NCI-H2227 treated with DMSO at 0.1 percent for 48 hours (cell line): ENCODE results near the gene TBC1D4.
A peak's percentile ranks its signal among the peaks of the same experiment; 100 is the strongest.

Experiments
- DNase-seq: peaks from one replicate; lab custom pipeline; 2025; lab: John Stamatoyannopoulos, UW

The TBC1D4 gene

GRCh38 chr13:75489502-75490263, 7.7 kb upstream of the TBC1D4 start:
- no peak for DNase-seq

- no peak for DNase-seq
Observed at GRCh38 chr13:75486146-75487062, 4.4 kb upstream of the TBC1D4 start.

GRCh38 chr13:75485286-75486062, 3.5 kb upstream of the TBC1D4 start:
- DNase-seq = no peak

DNA sequence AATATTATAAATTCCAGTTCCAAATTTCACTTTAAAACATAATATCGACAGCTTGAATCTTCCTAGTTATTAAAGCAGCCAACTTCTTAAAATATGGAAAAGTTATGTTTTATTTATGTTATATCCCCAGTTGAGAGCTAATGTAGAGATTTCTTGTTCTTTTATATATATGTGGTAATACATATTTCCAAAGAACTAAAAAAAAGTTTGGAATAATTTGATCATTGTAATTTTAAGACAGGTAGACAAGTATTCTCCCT, 781 bp upstream of the TBC1D4 start:
- DNase-seq = no peak

DNA sequence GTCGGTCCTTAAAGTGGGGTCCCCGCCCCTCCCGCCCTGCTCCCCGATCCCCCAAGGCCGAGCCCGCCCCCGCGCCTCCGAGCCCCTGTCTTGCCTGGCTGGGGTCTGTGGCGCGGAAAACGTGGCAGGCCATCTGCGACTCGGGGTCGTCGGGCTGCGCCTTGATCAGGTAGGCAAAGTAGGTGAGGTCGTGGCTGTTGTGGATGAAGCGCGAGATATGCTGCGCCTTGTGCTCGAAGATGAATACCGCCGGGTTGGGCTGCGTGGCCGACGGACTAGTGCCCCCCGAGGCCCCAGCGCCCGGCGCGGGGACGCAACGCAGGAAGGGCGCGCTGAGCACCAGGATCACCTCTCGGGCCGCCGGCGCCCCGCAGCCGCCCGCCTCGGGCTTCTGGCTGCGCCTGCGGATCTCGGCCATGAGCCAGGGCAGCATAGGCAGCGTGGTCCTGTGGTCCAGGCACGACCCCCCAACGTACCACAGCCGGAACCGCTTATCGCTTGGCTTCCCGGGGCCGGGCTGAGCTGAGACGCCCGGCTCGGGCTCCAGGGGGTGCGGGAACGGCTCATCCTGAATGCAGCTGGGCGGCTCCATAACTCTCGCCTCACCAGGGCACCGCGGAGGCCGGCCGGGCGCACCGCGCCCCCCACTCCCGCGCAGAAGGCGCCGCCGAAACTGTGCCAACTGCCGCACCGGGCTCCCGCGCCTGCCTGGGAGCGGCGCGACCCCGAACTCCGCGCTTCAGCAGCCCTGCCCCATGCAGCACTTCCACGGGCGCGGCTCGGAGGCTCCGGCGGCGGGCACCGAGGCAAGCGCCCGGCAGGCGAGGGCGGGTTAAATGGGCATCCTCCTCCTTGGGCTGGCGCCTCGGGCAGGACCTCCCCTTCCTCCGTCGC, 546 bp downstream of the TBC1D4 start:
- DNase-seq = peak; percentile 25

- DNase-seq = peak; percentile 30
Observed at GRCh38 chr13:75480671-75481175, 1.2 kb downstream of the TBC1D4 start.

DNA sequence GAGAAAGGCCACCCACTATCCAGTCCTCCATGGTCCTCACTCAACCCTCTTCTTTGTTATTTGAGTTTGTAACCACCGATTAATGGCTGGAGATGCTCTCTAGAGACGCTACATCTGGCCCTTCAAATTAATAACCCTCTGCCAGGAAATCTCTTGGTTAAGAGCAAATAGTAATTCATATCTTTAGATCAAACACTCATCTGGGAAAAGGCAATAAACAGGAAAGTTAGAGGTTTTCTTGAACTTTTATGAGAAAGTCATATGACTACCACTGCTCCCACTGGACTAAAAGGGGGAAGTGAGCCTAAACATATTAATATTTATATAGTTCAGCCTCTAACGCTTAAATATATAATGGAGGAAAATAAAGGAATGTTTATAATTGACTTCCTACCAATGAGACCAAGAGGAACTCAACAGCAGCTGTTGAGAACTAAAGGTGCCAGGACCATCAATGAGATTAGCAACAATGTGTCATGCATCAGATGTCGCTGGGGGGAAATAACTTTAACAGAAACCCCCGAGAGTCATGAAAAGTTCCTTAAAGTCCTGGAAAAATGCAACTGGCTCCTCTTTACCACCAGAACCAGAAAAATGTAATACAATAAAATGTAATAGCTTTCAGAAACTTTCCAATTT, 2.7 kb downstream of the TBC1D4 start:
- no peak for DNase-seq

DNA sequence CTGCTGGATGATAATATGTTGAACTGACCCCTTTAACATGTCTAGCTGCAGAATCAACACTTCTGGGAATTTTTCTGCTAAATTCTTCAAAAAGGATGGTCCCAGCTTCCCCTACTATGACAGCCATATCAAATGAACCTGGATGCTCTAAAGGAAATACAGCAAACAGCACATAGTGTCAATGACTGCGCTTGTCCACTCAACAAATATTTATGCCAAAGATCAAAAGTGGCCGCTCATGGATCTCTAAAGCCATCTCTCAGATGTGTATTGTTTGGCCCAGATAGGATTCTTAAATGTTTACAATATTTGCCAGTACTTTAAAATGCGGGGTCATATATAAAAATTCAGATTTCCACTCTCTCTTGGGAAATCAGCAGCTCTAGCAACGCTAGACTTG, 3.3 kb downstream of the TBC1D4 start:
- DNase-seq = no peak

DNA sequence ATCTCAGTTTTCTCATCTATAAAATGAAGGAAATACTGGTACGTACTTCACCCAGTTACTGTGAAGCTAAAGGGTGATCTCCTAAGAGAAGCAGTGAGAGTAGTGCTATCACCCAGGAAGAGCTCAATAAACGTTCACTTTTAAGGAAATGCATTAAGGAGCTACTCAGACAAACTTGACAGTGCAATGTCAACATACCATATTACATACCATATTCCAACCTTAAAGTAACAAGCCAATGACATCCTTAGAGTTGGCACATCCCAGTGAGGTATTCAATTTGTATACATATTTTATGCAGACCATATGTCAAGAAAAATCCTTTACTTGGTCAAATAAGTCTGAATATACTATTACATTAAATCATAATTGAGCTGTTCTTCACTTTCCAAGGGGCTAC, 7.0 kb downstream of the TBC1D4 start:
- no peak for DNase-seq

DNA sequence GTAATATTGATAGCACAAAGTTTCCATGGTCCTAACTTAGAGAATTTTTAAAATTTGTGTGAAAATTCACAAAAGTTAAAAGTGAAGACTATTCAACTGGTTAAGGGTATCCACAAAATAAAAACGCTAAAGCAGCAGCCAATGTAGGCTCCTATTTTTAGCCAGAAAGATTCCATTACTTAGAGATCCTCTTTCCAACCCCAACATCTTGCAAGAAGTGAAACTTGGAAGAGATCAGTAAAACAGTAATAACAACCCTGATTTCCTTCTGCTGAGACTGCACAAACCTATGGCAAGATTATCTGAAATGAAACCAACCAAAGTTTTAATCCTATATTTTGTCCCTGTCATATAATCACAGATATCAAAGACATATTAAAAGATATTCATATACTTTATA, 8.5 kb downstream of the TBC1D4 start:
- DNase-seq = no peak

DNA sequence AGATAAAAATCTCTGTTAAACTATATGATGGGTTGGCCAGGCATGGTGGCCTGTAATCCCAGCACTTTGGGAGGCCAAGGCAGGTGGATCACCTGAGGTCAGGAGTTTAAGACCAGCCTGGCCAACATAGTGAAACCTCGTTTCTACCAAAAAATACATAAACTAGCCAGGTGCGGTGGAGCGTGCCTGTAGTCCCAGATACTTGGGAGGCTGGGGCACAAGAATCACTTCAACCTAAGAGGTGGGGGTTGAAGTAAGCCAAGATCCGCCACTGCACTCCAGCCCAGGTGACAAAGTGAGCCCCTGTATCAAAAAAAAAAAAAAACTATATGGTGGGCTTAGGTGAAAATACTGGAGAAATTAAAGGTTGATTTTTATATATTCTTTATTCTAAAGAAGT, 11.3 kb downstream of the TBC1D4 start:
- DNase-seq = no peak

DNA sequence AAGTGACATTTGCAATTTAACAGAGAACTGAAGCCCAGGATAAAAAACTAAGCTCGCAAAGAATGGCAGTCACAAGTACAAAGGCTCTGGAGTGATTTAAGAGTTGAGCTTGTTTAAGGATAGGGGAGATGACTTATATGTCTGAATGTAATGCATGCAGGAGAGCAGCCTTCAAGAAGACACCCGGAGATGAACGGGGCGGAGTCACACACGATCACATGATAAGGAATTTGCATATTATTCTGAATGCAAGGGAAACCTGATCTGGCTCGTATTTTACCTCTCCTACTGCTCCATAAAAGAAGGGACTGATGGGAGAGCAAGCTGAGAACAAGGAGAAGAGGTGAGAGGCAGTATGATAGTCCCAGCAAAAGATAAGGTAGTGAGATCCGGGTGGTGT, 12.9 kb downstream of the TBC1D4 start:
- DNase-seq = no peak

- DNase-seq = no peak
Observed at GRCh38 chr13:75468602-75469001, 13.4 kb downstream of the TBC1D4 start.

- no peak for DNase-seq
Observed at GRCh38 chr13:75468098-75468497, 13.9 kb downstream of the TBC1D4 start.

DNA sequence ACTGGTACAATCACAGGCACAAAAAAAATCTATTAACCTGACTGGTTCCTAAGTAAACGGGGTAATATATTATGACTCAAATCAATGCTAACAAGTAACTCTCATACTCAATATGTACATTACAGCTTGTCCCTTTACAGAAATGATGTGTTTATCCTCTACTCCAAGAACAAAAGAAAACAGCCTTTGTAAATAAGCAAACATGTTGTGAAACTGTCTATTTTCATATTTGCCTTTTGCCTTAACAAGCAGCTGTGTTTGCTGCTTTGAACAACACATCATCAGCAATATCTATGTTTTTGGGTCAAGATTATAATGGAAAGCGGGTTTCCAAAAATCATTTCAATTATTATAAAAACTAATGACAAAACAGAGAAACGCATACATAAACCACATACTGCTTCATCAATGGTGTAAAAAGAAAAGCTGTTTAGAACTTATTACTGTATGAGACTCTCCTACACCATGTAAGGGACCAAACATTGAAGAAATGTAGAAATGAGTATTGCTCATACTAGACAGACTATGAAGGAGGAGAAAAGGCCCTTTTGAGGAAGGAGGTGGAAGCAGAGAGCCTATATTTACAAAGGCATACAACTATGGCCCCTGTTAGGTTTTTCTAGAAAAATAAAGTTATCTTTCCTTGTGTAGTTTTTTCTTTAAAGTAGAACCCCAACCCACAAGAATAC, 14.8 kb downstream of the TBC1D4 start:
- no peak for DNase-seq

DNA sequence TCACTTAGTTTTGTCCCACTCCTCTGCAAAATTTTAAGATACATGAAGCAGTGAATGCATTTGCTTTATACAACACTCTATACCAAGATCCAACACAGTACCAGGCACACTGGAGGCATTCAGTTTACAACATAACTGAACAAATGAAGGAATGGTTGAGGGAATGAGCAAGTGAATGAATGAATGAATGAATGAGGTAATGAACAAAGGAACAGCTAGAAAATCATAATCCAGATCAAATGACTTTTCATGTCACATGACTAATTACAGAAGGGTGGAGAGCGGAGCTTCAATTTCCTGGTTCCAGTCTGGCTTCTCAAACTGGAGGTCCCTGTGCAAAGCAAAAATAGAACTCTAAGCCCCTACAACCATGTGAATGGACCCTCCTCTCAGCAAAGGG, 16.7 kb downstream of the TBC1D4 start:
- DNase-seq = no peak

- no peak for DNase-seq
Observed at GRCh38 chr13:75461314-75461713, 20.7 kb downstream of the TBC1D4 start.

- no peak for DNase-seq
Observed at GRCh38 chr13:75460644-75461043, 21.3 kb downstream of the TBC1D4 start.

GRCh38 chr13:75458696-75459422, 23.1 kb downstream of the TBC1D4 start:
- DNase-seq = peak; percentile 11

DNA sequence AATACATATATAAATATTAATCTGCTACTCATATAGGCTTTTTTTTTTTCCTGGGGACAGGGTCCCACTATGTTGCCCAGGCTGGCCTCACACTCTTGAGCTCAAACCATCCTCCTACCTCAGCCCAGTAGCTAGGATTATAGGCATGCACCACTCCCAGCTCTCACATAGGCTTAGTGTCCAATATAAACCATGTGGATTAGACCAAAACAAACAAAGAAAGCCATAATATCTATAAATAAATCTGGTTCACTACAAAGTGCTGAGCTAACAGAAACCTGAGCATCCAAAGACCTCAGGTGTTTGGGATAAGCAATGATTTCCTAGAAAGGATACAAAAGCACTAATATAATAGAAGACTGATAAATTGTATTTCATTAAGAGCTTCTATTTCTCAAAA, 26.0 kb downstream of the TBC1D4 start:
- no peak for DNase-seq
